ENCODE measurements around the gene CPB1. TPM values are rescaled to one million over a fixed set of nuclear protein-coding genes. Genes with fewer than 3 reads are reported as not detected.

Gene CPB1
- total RNA-seq, 1 experiment from 2014 or later = not detected

DNA sequence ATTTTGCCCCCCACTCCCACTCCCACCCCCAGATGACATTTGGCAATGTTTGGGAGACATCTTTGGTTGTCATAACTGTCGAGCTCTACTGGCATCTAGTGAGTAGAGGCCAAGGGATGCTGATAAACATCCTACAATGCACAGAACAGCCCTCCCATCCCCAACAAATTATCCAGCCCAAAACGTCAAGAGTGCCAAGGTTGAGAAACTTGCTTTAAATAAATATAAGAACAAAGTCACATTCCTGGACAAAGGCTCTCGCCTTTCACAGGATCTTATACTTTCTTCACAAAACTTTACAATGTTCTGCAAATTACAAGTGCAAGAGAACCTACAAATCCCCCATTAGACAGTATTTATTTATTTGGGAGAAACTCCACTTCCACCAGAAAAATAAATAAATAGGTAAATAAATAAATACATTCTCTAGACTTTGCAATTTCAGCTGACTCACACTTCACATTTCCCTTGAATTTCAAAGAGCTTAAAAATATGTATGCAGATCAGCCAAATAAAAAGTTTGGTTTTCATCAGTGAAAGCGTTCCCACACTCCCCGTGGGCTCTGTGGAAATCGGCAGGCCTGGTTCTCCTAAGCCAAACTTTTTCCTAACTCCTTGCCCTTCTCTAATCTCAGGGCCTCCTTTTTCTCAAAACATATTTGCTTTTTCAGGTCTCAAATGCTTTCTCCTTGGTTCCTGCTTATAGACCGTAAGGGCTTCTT is 24.8 kb downstream of the CPB1 start:
- H3K27me3 ChIP-seq (ENCODE audit: low read length) = peaks cover 28% of the 10 kb centered on the region
- H2AFZ ChIP-seq (ENCODE audit: low read length) = no peak overlapping the region
- H3K27ac ChIP-seq (ENCODE audit: low read length) = no peak overlapping the region
- DNase-seq = no peak
- intact Hi-C loops (cut with micrococcal nuclease) = no loop called here
- TF ChIP-seq, protein P1, sequence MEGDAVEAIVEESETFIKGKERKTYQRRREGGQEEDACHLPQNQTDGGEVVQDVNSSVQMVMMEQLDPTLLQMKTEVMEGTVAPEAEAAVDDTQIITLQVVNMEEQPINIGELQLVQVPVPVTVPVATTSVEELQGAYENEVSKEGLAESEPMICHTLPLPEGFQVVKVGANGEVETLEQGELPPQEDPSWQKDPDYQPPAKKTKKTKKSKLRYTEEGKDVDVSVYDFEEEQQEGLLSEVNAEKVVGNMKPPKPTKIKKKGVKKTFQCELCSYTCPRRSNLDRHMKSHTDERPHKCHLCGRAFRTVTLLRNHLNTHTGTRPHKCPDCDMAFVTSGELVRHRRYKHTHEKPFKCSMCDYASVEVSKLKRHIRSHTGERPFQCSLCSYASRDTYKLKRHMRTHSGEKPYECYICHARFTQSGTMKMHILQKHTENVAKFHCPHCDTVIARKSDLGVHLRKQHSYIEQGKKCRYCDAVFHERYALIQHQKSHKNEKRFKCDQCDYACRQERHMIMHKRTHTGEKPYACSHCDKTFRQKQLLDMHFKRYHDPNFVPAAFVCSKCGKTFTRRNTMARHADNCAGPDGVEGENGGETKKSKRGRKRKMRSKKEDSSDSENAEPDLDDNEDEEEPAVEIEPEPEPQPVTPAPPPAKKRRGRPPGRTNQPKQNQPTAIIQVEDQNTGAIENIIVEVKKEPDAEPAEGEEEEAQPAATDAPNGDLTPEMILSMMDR (conservative IDR thresholded peaks at IDR 0.05; ENCODE audit: low read depth, low read length) = no peak
- no peak for TF ChIP-seq EZH2 (IDR thresholded peaks at IDR 0.05; ENCODE audit: low read length, unreplicated experiment)
- no peak for TF ChIP-seq EZH2phosphoT487 (IDR thresholded peaks at IDR 0.05; ENCODE audit: borderline replicate concordance, low read length)
- no peak overlapping the region for H3K4me2 ChIP-seq (ENCODE audit: low read length)
- ChIA-PET CTCF (interaction anchor here (0.6 kb wide), 1 partner anchor 355 kb away, joined by 3 read pairs; no protein-coding TSS in a partner anchor), POLR2A (ENCODE audit: unreplicated experiment) (interaction anchor here (0.5 kb wide), 1 partner anchor 108 kb away, joined by 3 read pairs; no protein-coding TSS in a partner anchor)
- H4K20me1 ChIP-seq (ENCODE audit: low read length) = no peaks in the 10 kb centered on the region
- H3K9me2 ChIP-seq (replicated peaks; ENCODE audit: low read length) = no peaks in the 10 kb centered on the region
- no peaks in the 10 kb centered on the region for H3F3A ChIP-seq (ENCODE audit: low read length, unreplicated experiment)
- H3K36me3 ChIP-seq (ENCODE audit: low read depth, low read length) = no peaks in the 10 kb centered on the region
- BruUV-seq (replicated peaks) = no TSS peak
- no peak overlapping the region for H3K9ac ChIP-seq (ENCODE audit: low read length)
- ATAC-seq = no peak
- H3K4me1 ChIP-seq (ENCODE audit: insufficient read depth, low read length) = no peaks in the 10 kb centered on the region
- no peaks in the 10 kb centered on the region for H3K9me3 ChIP-seq (ENCODE audit: low read length)
- no peaks in the 10 kb centered on the region for H3K79me2 ChIP-seq (ENCODE audit: low read length)
- no peak overlapping the region for H3K4me3 ChIP-seq (ENCODE audit: low read length)

DNA sequence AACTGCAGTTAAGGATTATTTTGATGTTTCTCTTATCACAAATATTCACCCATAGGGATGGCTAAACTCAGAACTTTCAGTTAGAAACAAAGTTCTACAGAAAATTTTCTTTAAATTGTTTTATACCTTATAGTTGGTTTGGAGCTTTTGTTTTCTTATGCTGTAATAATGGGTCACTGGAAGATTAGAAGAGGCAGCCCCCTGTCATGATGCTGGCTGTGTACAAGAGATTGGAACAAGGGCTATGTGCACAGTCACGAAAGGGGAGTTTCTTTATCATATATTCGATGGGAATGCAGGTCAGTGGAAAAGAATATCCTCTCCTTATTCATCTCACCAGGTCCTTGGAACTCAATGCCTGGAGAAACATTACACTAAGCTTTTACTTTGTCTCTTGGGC is 25.5 kb downstream of the CPB1 start:
- intact Hi-C loops (cut with micrococcal nuclease) = no loop called here
- DNase-seq = no peak
- ChIA-PET POLR2A (ENCODE audit: unreplicated experiment) (interaction anchor here (0.5 kb wide), 1 partner anchor 108 kb away, joined by 3 read pairs; no protein-coding TSS in a partner anchor), CTCF (interaction anchor here (0.6 kb wide), 1 partner anchor 355 kb away, joined by 3 read pairs; no protein-coding TSS in a partner anchor)
- H2AFZ ChIP-seq (ENCODE audit: low read length) = no peak overlapping the region
- H3K27ac ChIP-seq (ENCODE audit: low read length) = no peak overlapping the region
- H3K9me3 ChIP-seq (ENCODE audit: low read length) = no peaks in the 10 kb centered on the region
- H3K79me2 ChIP-seq (ENCODE audit: low read length) = no peaks in the 10 kb centered on the region
- no peak for ATAC-seq
- no peaks in the 10 kb centered on the region for H4K20me1 ChIP-seq (ENCODE audit: low read length)
- H3K4me2 ChIP-seq (ENCODE audit: low read length) = no peak overlapping the region
- no peak overlapping the region for H3K4me3 ChIP-seq (ENCODE audit: low read length)
- H3K27me3 ChIP-seq (ENCODE audit: low read length) = peaks cover 32% of the 10 kb centered on the region
- no peaks in the 10 kb centered on the region for H3K4me1 ChIP-seq (ENCODE audit: insufficient read depth, low read length)
- BruUV-seq (replicated peaks) = no TSS peak
- no peaks in the 10 kb centered on the region for H3F3A ChIP-seq (ENCODE audit: low read length, unreplicated experiment)
- TF ChIP-seq, protein P1 (conservative IDR thresholded peaks at IDR 0.05; ENCODE audit: low read depth, low read length) = no peak
- TF ChIP-seq EZH2 (IDR thresholded peaks at IDR 0.05; ENCODE audit: low read length, unreplicated experiment) = no peak
- TF ChIP-seq EZH2phosphoT487 (IDR thresholded peaks at IDR 0.05; ENCODE audit: borderline replicate concordance, low read length) = no peak
- no peak overlapping the region for H3K9ac ChIP-seq (ENCODE audit: low read length)
- no peaks in the 10 kb centered on the region for H3K36me3 ChIP-seq (ENCODE audit: low read depth, low read length)
- H3K9me2 ChIP-seq (replicated peaks; ENCODE audit: low read length) = no peaks in the 10 kb centered on the region

DNA sequence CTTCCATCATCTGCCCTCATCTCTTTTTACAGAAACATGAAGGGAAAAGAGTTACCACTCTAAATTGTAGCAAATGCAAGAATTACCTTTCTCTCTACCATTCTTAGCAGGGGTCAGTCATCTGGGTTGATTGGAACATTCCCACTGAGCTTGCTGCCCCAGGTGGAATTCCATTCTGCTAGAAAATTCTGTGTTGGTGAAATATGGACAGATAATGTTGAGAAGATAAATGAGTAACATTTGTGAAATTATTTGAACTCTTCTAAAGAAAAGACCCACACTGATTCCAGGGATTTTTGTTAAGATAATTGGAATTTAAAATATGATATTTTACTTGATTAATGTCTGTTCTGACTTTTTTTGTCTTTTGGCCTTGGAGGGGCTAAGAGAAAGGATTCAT is 26.4 kb downstream of the CPB1 start:
- Histone ChIP-seq H3K4me3 (ENCODE audit: low read length) (no peak overlapping the region), H3F3A (ENCODE audit: low read length, unreplicated experiment) (no peaks in the 10 kb centered on the region), H3K4me1 (ENCODE audit: insufficient read depth, low read length) (no peaks in the 10 kb centered on the region), H3K4me2 (ENCODE audit: low read length) (no peak overlapping the region), H3K36me3 (ENCODE audit: low read depth, low read length) (no peaks in the 10 kb centered on the region), H3K27me3 (ENCODE audit: low read length) (peaks cover 38% of the 10 kb centered on the region), H3K9me3 (ENCODE audit: low read length) (no peaks in the 10 kb centered on the region), H3K27ac (ENCODE audit: low read length) (no peak overlapping the region), H4K20me1 (ENCODE audit: low read length) (no peaks in the 10 kb centered on the region), H3K9me2 (replicated peaks; ENCODE audit: low read length) (no peaks in the 10 kb centered on the region), H3K79me2 (ENCODE audit: low read length) (no peaks in the 10 kb centered on the region), H2AFZ (ENCODE audit: low read length) (no peak overlapping the region), H3K9ac (ENCODE audit: low read length) (no peak overlapping the region)
- no peak for DNase-seq
- CTCF ChIA-PET = no interaction called here
- intact Hi-C loops (cut with micrococcal nuclease) = no loop called here
- TF ChIP-seq, protein P1 (conservative IDR thresholded peaks at IDR 0.05; ENCODE audit: low read depth, low read length) = no peak
- TF ChIP-seq EZH2phosphoT487 (IDR thresholded peaks at IDR 0.05; ENCODE audit: borderline replicate concordance, low read length) = no peak
- TF ChIP-seq EZH2 (IDR thresholded peaks at IDR 0.05; ENCODE audit: low read length, unreplicated experiment) = no peak
- ATAC-seq = no peak
- POLR2A ChIA-PET (ENCODE audit: unreplicated experiment) = no interaction called here
- BruUV-seq (replicated peaks) = no TSS peak

Data from PC-3 (cell line).